ENCODE measurements around the gene PNKP. TPM values are rescaled to one million over a fixed set of nuclear protein-coding genes. Genes with fewer than 3 reads are reported as not detected.

The PNKP gene
- total and polyA plus RNA-seq, 5 donors: 38.6 to 144 (median 40.8) TPM

DNA sequence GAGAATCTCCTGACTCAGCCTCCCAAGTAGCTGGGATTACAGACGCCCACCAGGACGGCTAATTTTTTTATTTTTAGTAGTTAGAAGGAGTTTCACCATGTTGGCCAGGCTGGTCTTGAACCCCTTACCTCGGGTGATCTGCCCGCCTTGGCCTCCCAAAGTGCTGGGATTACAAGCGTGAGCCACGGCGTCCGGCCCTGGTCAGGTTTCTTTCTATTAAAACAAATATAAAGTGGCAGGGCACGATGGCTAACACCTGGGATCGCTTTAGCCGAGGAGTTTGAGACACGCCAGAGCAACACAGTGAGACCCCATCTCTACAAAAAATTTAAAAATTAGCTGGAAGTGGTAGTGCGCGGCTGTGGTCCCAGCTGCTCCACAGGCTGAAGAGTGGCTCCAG lies 50.8 kb downstream of the PNKP start:
- Histone ChIP-seq H3K27ac (ENCODE audit: low read length) (peak overlapping the region; percentile 57), H3K27me3 (ENCODE audit: control insufficient read depth, insufficient read depth) (no peaks in the 10 kb centered on the region), H3K4me3 (ENCODE audit: low read length) (peak overlapping the region; percentile 38), H3K9me3 (ENCODE audit: control insufficient read depth, low read length) (no peaks in the 10 kb centered on the region), H3K4me1 (ENCODE audit: control insufficient read depth, insufficient read depth, low read length) (peaks cover 3% of the 10 kb centered on the region)
- ATAC-seq: no peak
- DNase-seq: no peak
- intact Hi-C loops (cut with DNase I): loop anchor here in 3 of 4 donors (5.0 to 10.0 kb wide), 2 partner anchors 48 to 51 kb away; partner anchors contain the start of gene PNKP (in 3 of the 3)
- 87% methylated on average over 14 of the region's 14 CpGs for WGBS

DNA sequence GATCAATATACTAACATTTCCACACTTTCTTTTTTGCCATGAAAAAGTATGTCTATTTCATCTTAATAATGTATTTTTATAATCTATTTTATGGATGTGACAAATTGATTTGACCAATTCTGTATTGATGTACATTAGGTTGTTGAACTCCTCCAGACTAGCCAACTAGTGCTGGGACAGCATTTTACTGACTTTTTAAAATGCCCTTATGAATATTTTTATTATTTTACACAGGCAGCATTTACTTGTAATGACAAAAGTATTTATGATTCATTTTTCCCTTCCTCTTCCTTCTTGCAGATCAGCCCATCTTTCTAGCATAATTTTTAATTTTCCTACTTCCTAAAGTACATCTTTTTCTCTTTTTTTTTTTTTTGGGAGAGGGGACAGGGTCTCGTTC lies 53.4 kb downstream of the PNKP start:
- intact Hi-C loops (cut with DNase I): loop anchor here in 2 of 4 donors (10.0 kb wide), 1 partner anchor 51 kb away; the partner anchor contains the start of gene PNKP (in 2 of the 2)
- no peaks in the 10 kb centered on the region for H3K27me3 ChIP-seq (ENCODE audit: control insufficient read depth, insufficient read depth)
- H3K4me3 ChIP-seq (ENCODE audit: low read length): no peak overlapping the region
- H3K4me1 ChIP-seq (ENCODE audit: control insufficient read depth, insufficient read depth, low read length): peaks cover 2% of the 10 kb centered on the region
- no peaks in the 10 kb centered on the region for H3K9me3 ChIP-seq (ENCODE audit: control insufficient read depth, low read length)
- ATAC-seq: no peak
- no peak for DNase-seq
- 77% methylated on average over 1 of the region's 1 CpG for WGBS
- peak overlapping the region; percentile 12 for H3K27ac ChIP-seq (ENCODE audit: low read length)

DNA sequence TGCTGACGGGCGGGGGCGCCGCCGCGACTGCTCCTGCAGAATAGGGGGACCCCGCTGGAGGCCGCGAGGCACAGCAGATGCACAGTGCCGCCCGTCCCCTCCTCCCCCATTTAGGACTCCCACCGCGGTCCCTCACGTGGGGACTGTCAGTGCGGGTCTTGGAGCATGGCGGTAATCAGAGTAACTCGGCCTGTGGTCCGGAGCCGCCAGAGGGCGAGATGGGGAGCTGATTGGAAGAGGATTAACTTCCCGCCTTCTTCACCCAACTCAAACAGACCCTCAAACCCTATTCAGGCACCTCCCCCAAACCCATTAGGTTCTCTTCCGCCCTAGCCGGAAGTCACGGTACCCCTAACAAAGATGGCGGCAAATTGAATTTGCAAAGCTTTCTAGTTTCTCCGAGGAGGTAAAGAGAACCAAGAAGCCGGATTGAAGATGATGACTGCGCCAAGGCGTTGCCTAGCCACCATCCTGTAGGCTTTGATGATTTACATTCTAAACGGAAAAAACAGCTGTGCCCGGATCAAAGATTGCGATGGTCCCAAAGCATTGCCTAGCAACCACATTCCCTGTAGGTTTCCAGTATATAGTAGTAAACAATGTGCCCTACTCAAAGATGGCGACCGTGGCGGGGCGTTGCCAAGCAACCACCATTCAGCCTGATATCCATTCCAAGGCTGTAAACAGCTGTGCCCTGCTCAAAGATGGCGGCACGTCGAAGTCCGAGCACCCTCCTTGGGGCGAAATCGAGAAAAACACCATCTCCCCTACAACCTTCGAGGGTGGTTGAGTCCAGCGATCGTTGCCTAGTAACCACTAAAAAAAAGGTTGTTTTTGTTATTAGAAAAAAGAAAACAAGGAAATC lies 54.1 kb downstream of the PNKP start, which contains the start of gene FUZ:
FUZ (minus strand) TSS at position 296 of the 865 bp plus-strand sequence; CDS start at position 110, 186 bp downstream.
- Histone ChIP-seq H3K27ac (ENCODE audit: low read length) (peak within 1 kb of the TSS; percentile 90), H3K4me1 (ENCODE audit: control insufficient read depth, insufficient read depth, low read length) (peaks cover 1% of the 10 kb centered on the region), H3K9me3 (ENCODE audit: control insufficient read depth, low read length) (no peaks in the 10 kb centered on the region), H3K4me3 (ENCODE audit: low read length) (peak within 1 kb of the TSS; percentile 86), H3K27me3 (ENCODE audit: control insufficient read depth, insufficient read depth) (no peaks in the 10 kb centered on the region)
- peak; percentile 81 to 85 for ATAC-seq
- peak; percentile 98 to 99 (median 98) for DNase-seq
- WGBS: under 1% methylated on average over 45 of the region's 45 CpGs
- intact Hi-C loops (cut with DNase I): loop anchor here in 2 of 4 donors (10.0 kb wide), 1 partner anchor 52 kb away; the partner anchor contains the start of gene PNKP (in 2 of the 2)

DNA sequence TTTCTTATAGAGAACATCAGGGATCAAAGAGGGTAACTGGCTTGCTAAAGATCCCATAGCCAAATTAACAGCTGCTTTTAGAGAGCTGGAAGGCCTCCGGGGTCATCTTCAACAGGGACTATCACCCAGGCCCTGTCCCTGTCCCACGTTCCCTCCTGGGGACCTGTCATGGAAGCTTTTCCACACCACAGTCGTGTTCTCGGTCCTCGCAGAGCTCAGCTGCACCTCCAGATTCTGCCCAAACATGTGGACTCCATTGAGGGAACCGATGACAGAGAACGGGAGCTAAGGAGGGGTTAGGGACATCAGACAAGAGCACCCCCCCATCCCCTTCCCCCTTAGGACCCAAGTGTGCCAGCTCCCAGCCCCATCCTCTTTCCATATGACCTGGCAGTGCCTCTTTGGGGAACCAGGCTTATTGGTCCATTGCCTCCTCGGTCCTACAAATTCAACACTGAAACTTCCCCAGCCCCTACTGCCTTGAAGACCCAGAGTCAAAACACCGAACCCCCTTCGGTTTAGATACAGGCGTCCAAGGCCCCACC lies 54.9 kb downstream of the PNKP start:
- Histone ChIP-seq H3K9me3 (ENCODE audit: control insufficient read depth, low read length) (no peaks in the 10 kb centered on the region), H3K4me3 (ENCODE audit: low read length) (peak overlapping the region; percentile 86), H3K27me3 (ENCODE audit: control insufficient read depth, insufficient read depth) (no peaks in the 10 kb centered on the region), H3K4me1 (ENCODE audit: control insufficient read depth, insufficient read depth, low read length) (peaks cover 1% of the 10 kb centered on the region), H3K27ac (ENCODE audit: low read length) (peak overlapping the region; percentile 90)
- intact Hi-C loops (cut with DNase I): loop anchor here in 2 of 4 donors (10.0 kb wide), 1 partner anchor 52 kb away; the partner anchor contains the start of gene PNKP (in 2 of the 2)
- WGBS: 39% methylated on average over 11 of the region's 11 CpGs
- no peak for DNase-seq
- ATAC-seq: no peak

DNA sequence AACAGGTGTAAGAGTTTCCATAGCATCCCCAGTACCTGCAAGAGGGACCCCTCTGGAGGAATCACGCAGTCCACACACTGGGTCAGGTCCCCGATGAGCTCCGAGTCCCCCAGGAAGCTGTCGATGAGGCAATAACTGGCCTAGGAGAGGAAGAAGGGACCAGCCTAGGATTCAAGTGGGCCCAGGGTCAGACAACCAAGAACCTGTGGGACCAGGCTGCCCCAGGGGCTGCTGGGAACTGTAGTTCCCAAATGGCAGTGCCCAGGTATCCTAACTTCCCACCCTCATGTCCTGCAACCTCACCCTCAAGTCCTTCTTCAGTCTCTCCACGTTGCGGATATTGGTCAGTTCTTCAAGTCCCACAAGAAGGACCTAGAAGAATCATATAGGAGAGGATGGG lies 56.0 kb downstream of the PNKP start:
- Histone ChIP-seq H3K4me3 (ENCODE audit: low read length) (no peak overlapping the region), H3K4me1 (ENCODE audit: control insufficient read depth, insufficient read depth, low read length) (peaks cover 1% of the 10 kb centered on the region), H3K27me3 (ENCODE audit: control insufficient read depth, insufficient read depth) (no peaks in the 10 kb centered on the region), H3K9me3 (ENCODE audit: control insufficient read depth, low read length) (no peaks in the 10 kb centered on the region), H3K27ac (ENCODE audit: low read length) (no peak overlapping the region)
- intact Hi-C loops (cut with DNase I): loop anchor here in 2 of 4 donors (10.0 kb wide), 1 partner anchor 53 kb away; the partner anchor contains the start of gene PNKP (in 2 of the 2)
- DNase-seq (no peak), ATAC-seq (no peak)
- WGBS: 91% methylated on average over 6 of the region's 6 CpGs

Small RNA genes lying within 50 kb of the gene (microRNA-seq; reads per million reads assigned to microRNA genes)
- gene MIR4749 (0 to 0.42 reads per million in 2 donors), gene MIR4750 (0 reads per million in 2 donors), gene MIR6800 (0 to 0.42 reads per million in 2 donors)

Other genes with a start within 250 kb of the PNKP start
- gene RRAS, start 227.4 kb downstream of the PNKP start, total RNA-seq: 100 to 1,000 TPM in 1 of 4 donors, 10 to 100 TPM in 3; 76.7 to 106 (median 85.3) TPM
- gene RRAS, start 227.4 kb downstream of the PNKP start, polyA plus RNA-seq: 153 TPM
- gene SCAF1, start 225.4 kb downstream of the PNKP start, total RNA-seq: 10 to 100 TPM; 41.8 to 52.7 (median 42.3) TPM
- 23.3 TPM for gene SCAF1, start 225.4 kb downstream of the PNKP start, polyA plus RNA-seq
- gene IRF3, start 201.7 kb downstream of the PNKP start, total RNA-seq: 10 to 100 TPM; 34.1 to 58.0 (median 40.7) TPM
- gene IRF3, start 201.7 kb downstream of the PNKP start, polyA plus RNA-seq: 39.6 TPM
- gene BCL2L12, start 201.6 kb downstream of the PNKP start, total RNA-seq: 10 to 100 TPM in 3 of 4 donors, 1 to 10 TPM in 1; 8.6 to 14.0 (median 12.4) TPM
- 15.1 TPM for gene BCL2L12, start 201.6 kb downstream of the PNKP start, polyA plus RNA-seq
- gene PRMT1, start 190.3 kb downstream of the PNKP start, total RNA-seq: 100 to 1,000 TPM; 117 to 131 (median 125) TPM
- gene PRMT1, start 190.3 kb downstream of the PNKP start, polyA plus RNA-seq: 154 TPM
- under 1 TPM; 0.28 to 0.82 (median 0.44) TPM for gene ADM5, start 178.0 kb downstream of the PNKP start, total RNA-seq
- gene ADM5, start 178.0 kb downstream of the PNKP start, polyA plus RNA-seq: 0.52 TPM
- 1 to 10 TPM; 4.8 to 8.5 (median 5.7) TPM for gene CPT1C, start 176.5 kb downstream of the PNKP start, total RNA-seq
- gene CPT1C, start 176.5 kb downstream of the PNKP start, polyA plus RNA-seq: 4.5 TPM
- gene TSKS, start 104.3 kb downstream of the PNKP start, total RNA-seq: 1 to 10 TPM in 3 of 4 donors, under 1 TPM in 1; 0.59 to 1.4 (median 1.2) TPM
- 1.1 TPM for gene TSKS, start 104.3 kb downstream of the PNKP start, polyA plus RNA-seq
- gene AP2A1, start 100.6 kb downstream of the PNKP start, total RNA-seq: 10 to 100 TPM; 58.8 to 80.7 (median 73.7) TPM
- gene AP2A1, start 100.6 kb downstream of the PNKP start, polyA plus RNA-seq: 50.8 TPM
- 10 to 100 TPM; 13.2 to 21.3 (median 16.4) TPM for gene FUZ, start 54.3 kb downstream of the PNKP start, total RNA-seq
- gene FUZ, start 54.3 kb downstream of the PNKP start, polyA plus RNA-seq: 25.8 TPM
- 10 to 100 TPM; 37.8 to 50.4 (median 43.1) TPM for gene MED25, start 49.3 kb downstream of the PNKP start, total RNA-seq
- 39.2 TPM for gene MED25, start 49.3 kb downstream of the PNKP start, polyA plus RNA-seq
- gene PTOV1, start 16.4 kb downstream of the PNKP start, total RNA-seq: 100 to 1,000 TPM; 127 to 146 (median 141) TPM
- 134 TPM for gene PTOV1, start 16.4 kb downstream of the PNKP start, polyA plus RNA-seq
- 10 to 100 TPM; 32.4 to 38.7 (median 36.4) TPM for gene AKT1S1, start 9.8 kb upstream of the PNKP start, total RNA-seq
- 40.2 TPM for gene AKT1S1, start 9.8 kb upstream of the PNKP start, polyA plus RNA-seq
- 10 to 100 TPM; 35.7 to 45.7 (median 42.1) TPM for gene TBC1D17, start 10.1 kb upstream of the PNKP start, total RNA-seq
- gene TBC1D17, start 10.1 kb upstream of the PNKP start, polyA plus RNA-seq: 35.6 TPM
- gene IL4I1, start 29.3 kb upstream of the PNKP start, total RNA-seq: under 1 TPM in 3 of 4 donors, not detected in 1; 0.24 to 0.92 (median 0.60) TPM
- 0.29 TPM for gene IL4I1, start 29.3 kb upstream of the PNKP start, polyA plus RNA-seq
- 10 to 100 TPM in 2 of 4 donors, 1 to 10 TPM in 2; 7.1 to 12.9 (median 9.4) TPM for gene ATF5, start 61.6 kb upstream of the PNKP start, total RNA-seq
- 16.8 TPM for gene ATF5, start 61.6 kb upstream of the PNKP start, polyA plus RNA-seq
- 10 to 100 TPM; 25.9 to 34.0 (median 29.7) TPM for gene NUP62, start 61.9 kb upstream of the PNKP start, total RNA-seq
- 19.9 TPM for gene NUP62, start 61.9 kb upstream of the PNKP start, polyA plus RNA-seq
- 1 to 10 TPM in 3 of 4 donors, under 1 TPM in 1; 0.64 to 1.6 (median 1.3) TPM for gene SIGLEC11, start 93.6 kb upstream of the PNKP start, total RNA-seq
- gene SIGLEC11, start 93.6 kb upstream of the PNKP start, polyA plus RNA-seq: 0.86 TPM
- 10 to 100 TPM; 17.7 to 27.1 (median 24.5) TPM for gene VRK3, start 157.8 kb upstream of the PNKP start, total RNA-seq
- 15.6 TPM for gene VRK3, start 157.8 kb upstream of the PNKP start, polyA plus RNA-seq
- 1 to 10 TPM; 3.9 to 5.5 (median 5.1) TPM for gene ZNF473, start 158.4 kb upstream of the PNKP start, total RNA-seq
- 2.1 TPM for gene ZNF473, start 158.4 kb upstream of the PNKP start, polyA plus RNA-seq

All from right cardiac atrium (tissue), 5 donors.